GM21825 (cell line): Measurements from ENCODE around the gene LRRC40.
"Not testable (repeated sequence)": the region's sequence is repeated elsewhere in the genome, so short reads cannot be mapped to it uniquely, and the experiment has no call there.

Experiments used
- ATAC-seq: cut with Tn5 transposase; IDR thresholded peaks from one replicate; pipeline ENCODE4 v1.9.1; 2021; ENCODE audit warnings: mild to moderate bottlenecking, moderate library complexity; ENCODE audit not compliant: unreplicated experiment

LRRC40 gene

GRCh38 chr1:70204139-70204538 lies 1.2 kb downstream of the LRRC40 start:
- no peak for ATAC-seq

DNA sequence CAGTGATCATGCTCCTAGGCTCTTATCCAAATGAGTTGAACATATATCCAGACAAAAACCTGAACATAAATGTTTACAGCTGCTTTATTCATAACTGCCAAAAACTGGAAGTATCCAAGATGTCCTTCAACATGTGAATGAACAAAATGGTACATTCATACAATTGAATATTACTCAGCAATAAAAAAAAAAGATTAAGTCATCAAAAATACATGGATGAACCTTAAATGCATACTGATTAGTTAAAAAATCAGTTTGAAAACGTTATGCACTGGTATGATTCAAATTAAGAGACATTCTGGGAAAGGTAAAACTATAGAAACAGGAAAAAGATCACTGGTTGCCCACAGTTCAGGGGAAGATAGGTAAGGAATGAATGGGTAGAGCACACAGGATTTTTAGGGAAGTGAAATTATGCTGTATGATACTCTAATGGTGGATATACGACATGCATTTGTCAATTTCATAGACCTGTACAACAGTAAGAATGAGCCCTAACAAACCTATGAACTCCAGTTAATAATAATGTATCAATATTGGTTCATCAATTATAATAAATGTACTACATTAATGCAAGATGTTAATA lies 3.1 kb downstream of the LRRC40 start:
- no peak for ATAC-seq

DNA sequence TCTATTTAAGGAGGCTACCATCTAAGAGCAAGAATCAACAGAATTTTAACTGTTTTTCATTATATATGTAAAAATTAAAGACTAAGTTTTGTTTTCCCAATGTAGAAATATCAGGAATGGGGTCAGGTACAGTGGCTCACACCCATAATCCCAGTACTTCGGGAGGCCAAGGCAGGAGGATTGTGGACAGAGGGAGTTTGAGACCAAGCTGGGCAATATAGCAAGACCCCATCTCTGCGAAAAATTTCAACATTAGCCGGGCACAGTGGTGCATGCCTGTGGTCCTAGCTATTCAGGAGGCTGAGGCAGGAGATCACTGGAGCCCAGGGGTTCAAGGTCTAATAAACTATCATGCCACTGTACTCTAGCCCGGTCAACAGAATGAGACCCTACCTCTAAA lies 5.3 kb downstream of the LRRC40 start:
- ATAC-seq = no peak

- no peak for ATAC-seq
These were observed 9.0 kb downstream of the LRRC40 start for GRCh38 chr1:70196333-70196732.

- ATAC-seq = peak; percentile 90
These were observed 10.0 kb downstream of the LRRC40 start for GRCh38 chr1:70195342-70195741.

- no peak for ATAC-seq
These were observed 10.8 kb downstream of the LRRC40 start for GRCh38 chr1:70194601-70195000.

DNA sequence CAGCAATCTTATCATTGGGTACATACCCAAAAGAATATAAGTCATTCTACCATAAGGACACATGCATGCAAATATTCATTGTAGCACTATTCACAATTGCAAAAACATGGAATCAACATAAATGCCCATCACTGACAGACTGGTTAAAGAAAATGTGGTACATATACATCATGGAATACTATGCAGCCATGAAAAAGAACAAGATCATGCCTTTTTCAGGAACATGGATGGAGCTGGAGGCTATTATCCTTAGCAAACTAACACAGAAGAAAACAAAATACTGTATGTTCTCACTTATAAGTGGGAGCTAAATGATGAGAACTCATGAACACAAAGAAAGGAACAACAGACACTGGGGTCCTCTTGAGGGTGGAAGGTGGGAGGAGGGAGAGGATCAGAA lies 12.9 kb downstream of the LRRC40 start:
- not testable (repeated sequence) for ATAC-seq

- ATAC-seq = no peak
These were observed 15.2 kb downstream of the LRRC40 start for GRCh38 chr1:70190180-70190579.

- ATAC-seq = no peak
These were observed 16.9 kb downstream of the LRRC40 start for GRCh38 chr1:70188522-70188921.

- ATAC-seq = not testable (repeated sequence)
These were observed 20.2 kb downstream of the LRRC40 start for GRCh38 chr1:70185181-70185580.

GRCh38 chr1:70171512-70171911 lies 33.9 kb downstream of the LRRC40 start:
- no peak for ATAC-seq

GRCh38 chr1:70169018-70169839 lies 36.1 kb downstream of the LRRC40 start:
- ATAC-seq = no peak

- ATAC-seq = no peak
These were observed 37.1 kb downstream of the LRRC40 start for GRCh38 chr1:70168283-70168682.

- no peak for ATAC-seq
These were observed 41.0 kb downstream of the LRRC40 start for GRCh38 chr1:70164350-70164749.

- ATAC-seq = no peak
These were observed 48.8 kb downstream of the LRRC40 start for GRCh38 chr1:70156529-70157120.

DNA sequence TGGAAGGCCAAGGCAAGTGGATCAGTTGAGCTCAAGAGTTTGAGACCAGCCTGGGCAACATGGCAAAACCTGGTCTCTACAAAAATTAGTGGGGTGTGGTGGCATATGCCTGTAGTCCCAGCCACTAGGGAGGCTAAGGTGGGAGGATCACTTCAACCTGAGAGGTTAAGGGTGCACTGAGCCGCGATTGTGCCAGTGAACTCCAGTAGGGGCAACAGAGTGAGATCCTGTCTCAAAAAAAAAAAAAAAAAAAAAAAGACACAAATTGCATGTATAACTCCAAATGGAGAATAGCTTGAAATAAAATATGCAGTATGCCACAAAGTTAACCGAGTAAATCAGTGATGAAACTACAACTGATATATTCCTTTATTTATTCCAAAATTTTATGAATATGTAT lies 51.6 kb downstream of the LRRC40 start:
- no peak for ATAC-seq

- no peak for ATAC-seq
These were observed 54.9 kb downstream of the LRRC40 start for GRCh38 chr1:70150444-70150843.

- ATAC-seq = no peak
These were observed 58.9 kb downstream of the LRRC40 start for GRCh38 chr1:70146488-70146887.

GRCh38 chr1:70143048-70143659 lies 62.2 kb downstream of the LRRC40 start:
- ATAC-seq = no peak

DNA sequence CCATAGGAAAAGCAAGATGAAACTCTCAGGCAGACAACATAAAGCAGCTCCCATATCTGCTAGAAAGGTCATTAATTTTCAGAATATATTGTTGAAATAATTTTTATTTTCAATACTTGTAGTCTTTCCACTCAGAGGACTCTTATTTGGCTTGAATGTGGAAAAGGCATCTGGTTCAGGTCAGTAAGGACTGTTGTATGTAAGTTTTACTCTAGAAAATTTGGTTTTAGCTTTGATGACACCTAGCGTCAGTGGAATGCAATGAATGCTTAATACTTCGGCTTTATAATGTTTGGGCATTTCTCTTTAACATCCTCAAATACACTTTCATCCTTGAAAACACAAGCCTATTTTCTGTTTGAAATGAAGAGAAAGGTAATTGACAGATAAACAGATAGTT lies 63.3 kb downstream of the LRRC40 start:
- no peak for ATAC-seq

DNA sequence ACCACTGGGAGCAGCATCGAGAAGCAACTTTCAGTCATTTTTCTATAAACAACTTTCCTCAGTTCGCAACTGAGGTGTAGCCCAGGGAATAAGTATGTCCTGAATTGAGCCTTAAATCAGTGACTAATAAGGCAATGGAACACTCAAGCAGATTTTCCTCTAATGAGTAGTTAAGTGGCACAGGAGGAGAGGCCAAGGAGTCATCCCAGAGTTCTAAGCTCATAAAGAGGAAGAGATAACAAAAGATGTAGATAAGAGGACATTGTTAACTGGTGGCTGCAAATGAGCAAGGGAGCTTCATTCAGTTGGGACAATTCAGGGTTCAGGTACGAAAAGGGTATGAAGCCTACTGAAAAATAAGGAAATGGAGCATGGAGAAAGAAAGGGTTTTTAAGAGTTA lies 64.5 kb downstream of the LRRC40 start:
- ATAC-seq = no peak

GRCh38 chr1:70140343-70140742 lies 65.0 kb downstream of the LRRC40 start:
- ATAC-seq = no peak
